ENCODE results near the gene BHLHE23. TPM values are rescaled to one million over a fixed set of nuclear protein-coding genes. Genes with fewer than 3 reads are reported as not detected.

BHLHE23 gene
- total RNA-seq, 1 donor from 2014 or later, result not detected

GRCh38 chr20:62991863-62992262, 14.9 kb downstream of the BHLHE23 start:
- TF ChIP-seq, protein P1, sequence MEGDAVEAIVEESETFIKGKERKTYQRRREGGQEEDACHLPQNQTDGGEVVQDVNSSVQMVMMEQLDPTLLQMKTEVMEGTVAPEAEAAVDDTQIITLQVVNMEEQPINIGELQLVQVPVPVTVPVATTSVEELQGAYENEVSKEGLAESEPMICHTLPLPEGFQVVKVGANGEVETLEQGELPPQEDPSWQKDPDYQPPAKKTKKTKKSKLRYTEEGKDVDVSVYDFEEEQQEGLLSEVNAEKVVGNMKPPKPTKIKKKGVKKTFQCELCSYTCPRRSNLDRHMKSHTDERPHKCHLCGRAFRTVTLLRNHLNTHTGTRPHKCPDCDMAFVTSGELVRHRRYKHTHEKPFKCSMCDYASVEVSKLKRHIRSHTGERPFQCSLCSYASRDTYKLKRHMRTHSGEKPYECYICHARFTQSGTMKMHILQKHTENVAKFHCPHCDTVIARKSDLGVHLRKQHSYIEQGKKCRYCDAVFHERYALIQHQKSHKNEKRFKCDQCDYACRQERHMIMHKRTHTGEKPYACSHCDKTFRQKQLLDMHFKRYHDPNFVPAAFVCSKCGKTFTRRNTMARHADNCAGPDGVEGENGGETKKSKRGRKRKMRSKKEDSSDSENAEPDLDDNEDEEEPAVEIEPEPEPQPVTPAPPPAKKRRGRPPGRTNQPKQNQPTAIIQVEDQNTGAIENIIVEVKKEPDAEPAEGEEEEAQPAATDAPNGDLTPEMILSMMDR (conservative IDR thresholded peaks at IDR 0.05), result no peak
- Mint-ChIP-seq H3K27ac (no peak overlapping the region), H3K27me3 (peaks cover 63% of the 10 kb centered on the region), H3K4me1 (ENCODE audit: unreplicated experiment) (no peaks in the 10 kb centered on the region), H3K9me3 (no peaks in the 10 kb centered on the region), H3K4me3 (no peak overlapping the region), H3K36me3 (no peaks in the 10 kb centered on the region)
- DNase-seq (ENCODE audit: extremely low spot score, unreplicated experiment), result no peak

GRCh38 chr20:62991196-62991807, 15.5 kb downstream of the BHLHE23 start:
- Mint-ChIP-seq H3K27ac (no peak overlapping the region), H3K36me3 (no peaks in the 10 kb centered on the region), H3K4me1 (ENCODE audit: unreplicated experiment) (no peaks in the 10 kb centered on the region), H3K4me3 (no peak overlapping the region), H3K27me3 (peaks cover 63% of the 10 kb centered on the region), H3K9me3 (no peaks in the 10 kb centered on the region)
- TF ChIP-seq, protein P1 (conservative IDR thresholded peaks at IDR 0.05), result no peak
- DNase-seq (ENCODE audit: extremely low spot score, unreplicated experiment), result no peak

DNA sequence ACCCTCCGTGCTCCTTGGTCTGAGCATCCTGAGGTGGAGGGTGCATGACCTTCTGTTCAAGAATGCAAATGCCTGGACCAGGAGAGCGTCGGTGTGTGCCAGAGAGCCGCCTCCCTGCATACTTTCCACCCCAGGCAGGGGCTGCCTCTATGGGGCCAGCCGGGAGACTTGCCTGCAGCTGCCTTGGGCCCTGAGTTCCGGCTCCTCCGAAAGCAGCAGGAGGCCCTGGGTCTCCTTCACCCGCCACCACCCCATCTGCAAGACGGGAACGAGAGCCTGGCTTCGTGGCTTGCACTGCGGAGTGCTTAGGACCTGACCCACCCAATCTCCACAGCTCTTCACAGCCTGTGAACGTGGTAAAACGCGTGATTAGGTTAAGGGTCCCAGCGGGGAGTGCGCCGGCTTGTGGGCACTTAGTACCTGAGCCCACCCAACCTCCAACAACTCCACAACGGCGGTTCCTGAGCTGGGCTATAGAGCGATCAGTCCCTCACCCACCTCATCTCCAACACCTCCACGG, 16.4 kb downstream of the BHLHE23 start:
- TF ChIP-seq, protein P1 (conservative IDR thresholded peaks at IDR 0.05), result no peak
- H3K36me3 Mint-ChIP-seq, result no peaks in the 10 kb centered on the region
- no peak overlapping the region for H3K4me3 Mint-ChIP-seq
- no peak overlapping the region for H3K27ac Mint-ChIP-seq
- H3K9me3 Mint-ChIP-seq, result no peaks in the 10 kb centered on the region
- no peaks in the 10 kb centered on the region for H3K4me1 Mint-ChIP-seq (ENCODE audit: unreplicated experiment)
- peaks cover 53% of the 10 kb centered on the region for H3K27me3 Mint-ChIP-seq
- no peak for DNase-seq (ENCODE audit: extremely low spot score, unreplicated experiment)

- Mint-ChIP-seq H3K4me1 (ENCODE audit: unreplicated experiment) (no peaks in the 10 kb centered on the region), H3K9me3 (no peaks in the 10 kb centered on the region), H3K27me3 (peaks cover 53% of the 10 kb centered on the region), H3K36me3 (no peaks in the 10 kb centered on the region), H3K4me3 (no peak overlapping the region), H3K27ac (no peak overlapping the region)
- DNase-seq (ENCODE audit: extremely low spot score, unreplicated experiment), result no peak
- TF ChIP-seq, protein P1 (conservative IDR thresholded peaks at IDR 0.05), result no peak
Observed at GRCh38 chr20:62989201-62989601, 17.6 kb downstream of the BHLHE23 start.

DNA sequence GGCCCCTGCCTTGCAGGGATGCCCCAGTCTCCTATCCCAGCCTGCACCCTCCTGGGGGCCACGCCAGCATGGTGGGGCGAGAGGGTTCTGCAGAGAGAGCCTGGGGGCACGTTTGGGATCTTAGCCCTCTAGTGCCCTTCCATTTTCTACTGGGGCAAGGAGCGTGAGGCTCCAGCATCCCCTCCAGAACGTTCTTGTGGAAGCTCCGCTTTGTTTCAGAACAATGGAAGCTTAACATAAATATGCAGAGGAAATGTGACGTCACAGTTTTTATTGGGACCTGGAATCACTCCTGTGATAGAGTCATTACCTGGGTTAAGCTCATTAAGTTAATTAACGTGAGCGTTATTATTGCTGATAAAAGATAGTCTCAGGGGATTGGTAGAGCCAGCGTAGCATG, 19.6 kb downstream of the BHLHE23 start:
- Mint-ChIP-seq H3K4me1 (ENCODE audit: unreplicated experiment) (no peaks in the 10 kb centered on the region), H3K27ac (no peak overlapping the region)

More for the DNA sequence above, 19.6 kb downstream of the BHLHE23 start:
- no peaks in the 10 kb centered on the region for H3K9me3 Mint-ChIP-seq
- H3K27me3 Mint-ChIP-seq, result peaks cover 59% of the 10 kb centered on the region
- no peak for DNase-seq (ENCODE audit: extremely low spot score, unreplicated experiment)
- H3K4me3 Mint-ChIP-seq, result no peak overlapping the region
- TF ChIP-seq, protein P1 (conservative IDR thresholded peaks at IDR 0.05), result no peak
- no peaks in the 10 kb centered on the region for H3K36me3 Mint-ChIP-seq
